HG03064 (cell line): ENCODE results near the gene RLF.

Experiments used
- ATAC-seq: cut with Tn5 transposase; IDR thresholded peaks from one replicate; pipeline ENCODE4 v1.9.1; 2021; ENCODE audit warnings: low read depth; ENCODE audit not compliant: unreplicated experiment

RLF gene

GRCh38 chr1:40265919-40266318 lies 104.7 kb downstream of the RLF start:
- ATAC-seq: no peak

DNA sequence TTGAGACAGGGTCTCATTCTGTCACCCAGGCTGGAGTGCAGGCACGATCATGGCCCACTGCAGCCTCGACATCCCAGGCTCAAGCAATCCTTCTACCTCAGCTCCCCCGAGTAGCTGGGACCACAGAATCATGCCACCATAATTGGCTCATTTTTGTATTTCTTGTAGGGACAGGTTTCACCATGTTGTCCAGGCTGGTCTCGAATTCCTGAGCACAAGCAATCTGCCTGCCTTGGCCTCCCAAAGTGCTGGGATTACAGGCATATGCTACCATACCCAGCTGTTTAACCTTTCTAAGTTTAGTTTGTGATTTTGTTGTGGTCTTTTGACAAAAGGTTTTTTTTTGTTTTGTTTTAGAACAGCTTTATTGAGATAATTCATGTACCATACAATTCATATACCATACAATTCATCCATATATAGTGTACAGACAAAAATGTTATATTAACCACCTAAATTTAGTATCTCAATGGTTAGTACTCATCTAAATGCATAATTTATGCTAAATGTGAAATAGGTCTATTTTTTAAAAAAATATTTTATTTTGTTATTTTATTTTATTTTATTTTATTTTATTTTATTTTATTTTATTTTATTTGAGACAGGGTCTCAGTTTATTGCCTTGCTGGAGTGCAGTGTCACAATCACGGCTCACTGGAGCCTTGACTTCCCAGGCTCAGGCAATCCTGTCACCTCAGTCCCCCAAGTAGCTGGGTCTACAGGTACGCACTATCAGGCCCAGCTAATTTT lies 105.8 kb downstream of the RLF start:
- no peak for ATAC-seq

DNA sequence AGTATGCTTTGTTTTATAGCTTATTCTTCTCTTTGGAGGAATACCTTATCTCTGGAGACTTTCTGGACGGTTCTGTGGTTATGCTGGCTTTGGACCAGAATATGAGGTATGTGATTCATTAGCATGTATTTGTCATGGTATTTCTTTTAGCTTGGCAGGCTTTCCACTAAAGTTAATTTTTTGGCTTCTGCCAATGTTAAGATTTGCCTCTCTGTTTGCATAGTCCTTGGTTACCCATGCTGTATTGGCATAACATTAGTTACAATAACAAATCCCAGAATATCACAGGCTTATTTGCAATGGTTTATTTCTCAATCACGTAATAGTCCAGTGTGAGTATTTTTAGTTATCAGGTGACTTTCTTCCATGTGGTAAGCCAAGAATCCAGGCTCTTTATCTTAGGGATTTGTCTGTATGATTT lies 106.6 kb downstream of the RLF start:
- ATAC-seq: no peak

- ATAC-seq: no peak
These were observed 107.0 kb downstream of the RLF start for GRCh38 chr1:40268211-40268610.

- no peak for ATAC-seq
These were observed 109.1 kb downstream of the RLF start for GRCh38 chr1:40270152-40270834.

GRCh38 chr1:40272653-40273213 lies 111.5 kb downstream of the RLF start:
- no peak for ATAC-seq

- no peak for ATAC-seq
These were observed 112.5 kb downstream of the RLF start for GRCh38 chr1:40273547-40274166.

DNA sequence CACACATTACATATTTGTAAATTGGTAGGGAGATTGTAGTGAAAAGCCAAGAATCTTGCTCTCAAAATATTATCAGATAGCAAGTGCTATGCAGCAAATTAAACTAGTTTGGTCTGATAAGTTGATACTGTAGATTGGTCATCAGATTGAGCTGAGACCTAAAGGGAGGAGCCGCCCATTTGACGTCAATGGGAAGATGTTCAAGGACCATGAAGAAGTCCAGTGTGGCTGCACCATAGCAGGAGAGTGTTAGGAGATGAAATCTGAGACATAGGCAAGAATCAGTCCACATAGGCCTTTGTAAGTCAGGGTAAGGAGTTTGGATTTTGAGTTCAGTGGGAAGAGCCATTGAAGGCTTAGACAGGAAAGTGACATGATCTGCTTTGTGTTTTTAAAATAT lies 113.1 kb downstream of the RLF start:
- no peak for ATAC-seq

DNA sequence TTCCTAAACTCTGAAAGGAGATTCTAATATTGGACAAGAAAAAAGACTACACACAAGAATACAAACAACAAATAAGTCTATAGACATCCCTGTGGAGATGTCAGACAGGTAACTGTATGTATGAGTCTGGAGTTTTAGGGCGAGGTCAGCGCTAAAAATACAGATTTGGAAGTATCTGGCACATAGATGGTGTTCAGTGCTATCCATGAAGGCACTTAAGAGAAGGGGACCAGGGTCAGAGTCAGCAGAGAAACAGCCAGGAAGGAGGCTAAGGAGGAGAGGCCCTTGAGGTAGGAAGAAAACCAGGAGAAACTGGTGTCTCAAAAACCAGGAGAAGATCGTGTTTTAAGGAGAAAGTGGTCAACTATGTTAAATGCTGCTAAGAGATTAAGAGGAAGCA lies 114.9 kb downstream of the RLF start:
- no peak for ATAC-seq

- no peak for ATAC-seq
These were observed 120.7 kb downstream of the RLF start for GRCh38 chr1:40281853-40282252.
